ENCODE measurements around the gene AOPEP.
A peak's percentile ranks its signal among the peaks of the same experiment; 100 is the strongest.

The AOPEP gene

GRCh38 chr9:94787266-94787665 lies 60.8 kb downstream of the AOPEP start:
- no peak overlapping the region for H3K4me3 ChIP-seq (ENCODE audit: low read depth, low read length, poor library complexity, severe bottlenecking)

GRCh38 chr9:94788570-94789105 lies 62.1 kb downstream of the AOPEP start:
- Histone ChIP-seq H4K20me1 (ENCODE audit: insufficient read depth, low read length) (no peaks in the 10 kb centered on the region), H3K36me3 (ENCODE audit: insufficient read depth, low read length) (peaks cover 19% of the 10 kb centered on the region), H2AFZ (ENCODE audit: low read length) (no peak overlapping the region), H3K27ac (ENCODE audit: low read depth, low read length, poor library complexity, severe bottlenecking) (peak overlapping the region; percentile 77), H3K4me2 (ENCODE audit: low read length) (no peak overlapping the region; the same call in 1 of the 2 replicates), H3K79me2 (ENCODE audit: insufficient read depth, low read length) (no peaks in the 10 kb centered on the region), H3K27me3 (ENCODE audit: insufficient read depth, low read length) (no peaks in the 10 kb centered on the region), H3K9me2 (ENCODE audit: low read depth, low read length) (no peaks in the 10 kb centered on the region), H3K4me1 (ENCODE audit: insufficient read depth, low read length, severe bottlenecking) (peaks cover 55% of the 10 kb centered on the region), H3F3A (ENCODE audit: insufficient read depth, low read length) (no peaks in the 10 kb centered on the region), H3K4me3 (ENCODE audit: low read depth, low read length, poor library complexity, severe bottlenecking) (no peak overlapping the region), H3K9me3 (ENCODE audit: low read length) (no peaks in the 10 kb centered on the region), H3K9ac (ENCODE audit: low read length) (peak overlapping the region; percentile 11; the same call in 1 of the 2 replicates)
- TF ChIP-seq, protein P1, sequence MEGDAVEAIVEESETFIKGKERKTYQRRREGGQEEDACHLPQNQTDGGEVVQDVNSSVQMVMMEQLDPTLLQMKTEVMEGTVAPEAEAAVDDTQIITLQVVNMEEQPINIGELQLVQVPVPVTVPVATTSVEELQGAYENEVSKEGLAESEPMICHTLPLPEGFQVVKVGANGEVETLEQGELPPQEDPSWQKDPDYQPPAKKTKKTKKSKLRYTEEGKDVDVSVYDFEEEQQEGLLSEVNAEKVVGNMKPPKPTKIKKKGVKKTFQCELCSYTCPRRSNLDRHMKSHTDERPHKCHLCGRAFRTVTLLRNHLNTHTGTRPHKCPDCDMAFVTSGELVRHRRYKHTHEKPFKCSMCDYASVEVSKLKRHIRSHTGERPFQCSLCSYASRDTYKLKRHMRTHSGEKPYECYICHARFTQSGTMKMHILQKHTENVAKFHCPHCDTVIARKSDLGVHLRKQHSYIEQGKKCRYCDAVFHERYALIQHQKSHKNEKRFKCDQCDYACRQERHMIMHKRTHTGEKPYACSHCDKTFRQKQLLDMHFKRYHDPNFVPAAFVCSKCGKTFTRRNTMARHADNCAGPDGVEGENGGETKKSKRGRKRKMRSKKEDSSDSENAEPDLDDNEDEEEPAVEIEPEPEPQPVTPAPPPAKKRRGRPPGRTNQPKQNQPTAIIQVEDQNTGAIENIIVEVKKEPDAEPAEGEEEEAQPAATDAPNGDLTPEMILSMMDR (IDR thresholded peaks at IDR 0.05; ENCODE audit: low read length), result no peak
- TF ChIP-seq EZH2 (IDR thresholded peaks at IDR 0.05; ENCODE audit: borderline replicate concordance, low read length), result no peak

More at GRCh38 chr9:94787266-94787665, 60.8 kb downstream of the AOPEP start:
- H3K4me1 ChIP-seq (ENCODE audit: insufficient read depth, low read length, severe bottlenecking), result peaks cover 65% of the 10 kb centered on the region
- no peaks in the 10 kb centered on the region for H3K27me3 ChIP-seq (ENCODE audit: insufficient read depth, low read length)
- H3K9me2 ChIP-seq (ENCODE audit: low read depth, low read length), result no peaks in the 10 kb centered on the region
- H3K9me3 ChIP-seq (ENCODE audit: low read length), result no peaks in the 10 kb centered on the region
- H3K79me2 ChIP-seq (ENCODE audit: insufficient read depth, low read length), result no peaks in the 10 kb centered on the region
- H2AFZ ChIP-seq (ENCODE audit: low read length), result no peak overlapping the region
- TF ChIP-seq, protein P1 (IDR thresholded peaks at IDR 0.05; ENCODE audit: low read length), result no peak
- no peak for TF ChIP-seq EZH2 (IDR thresholded peaks at IDR 0.05; ENCODE audit: borderline replicate concordance, low read length)
- H3K4me2 ChIP-seq (ENCODE audit: low read length), result peak overlapping the region; percentile 18; the same call in 1 of the 2 replicates
- no peaks in the 10 kb centered on the region for H3F3A ChIP-seq (ENCODE audit: insufficient read depth, low read length)
- peak overlapping the region; percentile 31; the same call in 1 of the 2 replicates for H3K9ac ChIP-seq (ENCODE audit: low read length)
- no peaks in the 10 kb centered on the region for H4K20me1 ChIP-seq (ENCODE audit: insufficient read depth, low read length)
- H3K36me3 ChIP-seq (ENCODE audit: insufficient read depth, low read length), result peaks cover 10% of the 10 kb centered on the region
- H3K27ac ChIP-seq (ENCODE audit: low read depth, low read length, poor library complexity, severe bottlenecking), result peak overlapping the region; percentile 94

DNA sequence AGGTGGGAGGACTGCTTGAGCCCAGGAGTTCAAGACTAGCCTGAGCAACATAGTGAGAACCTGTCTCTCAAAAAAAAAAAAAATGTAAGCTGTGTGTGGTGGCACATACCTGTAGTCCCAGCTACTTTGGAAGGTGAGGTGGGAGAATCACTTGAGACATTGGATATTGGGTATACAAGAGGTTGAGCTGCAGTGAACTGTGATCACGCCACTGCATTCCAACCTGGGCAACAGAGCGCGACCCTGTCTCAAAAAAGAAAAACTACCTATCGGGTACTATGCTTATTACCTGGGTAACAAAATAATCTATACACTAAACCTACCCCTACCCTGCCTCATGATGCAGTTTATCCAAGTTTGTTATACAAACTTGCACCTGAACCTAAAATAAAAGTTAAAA lies 64.9 kb downstream of the AOPEP start:
- H3K4me2 ChIP-seq (ENCODE audit: low read length), result no peak overlapping the region
- no peaks in the 10 kb centered on the region for H3K9me3 ChIP-seq (ENCODE audit: low read length)
- H3K79me2 ChIP-seq (ENCODE audit: insufficient read depth, low read length), result no peaks in the 10 kb centered on the region
- no peaks in the 10 kb centered on the region for H3K27me3 ChIP-seq (ENCODE audit: insufficient read depth, low read length)
- no peak overlapping the region for H3K9ac ChIP-seq (ENCODE audit: low read length)
- H3K4me1 ChIP-seq (ENCODE audit: insufficient read depth, low read length, severe bottlenecking), result peaks cover 53% of the 10 kb centered on the region
- peaks cover 31% of the 10 kb centered on the region for H3K36me3 ChIP-seq (ENCODE audit: insufficient read depth, low read length)
- no peak for TF ChIP-seq EZH2 (IDR thresholded peaks at IDR 0.05; ENCODE audit: borderline replicate concordance, low read length)
- TF ChIP-seq, protein P1 (IDR thresholded peaks at IDR 0.05; ENCODE audit: low read length), result no peak
- no peaks in the 10 kb centered on the region for H3K9me2 ChIP-seq (ENCODE audit: low read depth, low read length)
- H3K27ac ChIP-seq (ENCODE audit: low read depth, low read length, poor library complexity, severe bottlenecking), result peak overlapping the region; percentile 58
- no peaks in the 10 kb centered on the region for H3F3A ChIP-seq (ENCODE audit: insufficient read depth, low read length)
- no peak overlapping the region for H2AFZ ChIP-seq (ENCODE audit: low read length)
- H4K20me1 ChIP-seq (ENCODE audit: insufficient read depth, low read length), result no peaks in the 10 kb centered on the region
- H3K4me3 ChIP-seq (ENCODE audit: low read depth, low read length, poor library complexity, severe bottlenecking), result no peak overlapping the region

Measured in OCI-LY1 (cell line).